DMS114 treated with DMSO at 0.1 percent for 48 hours (cell line): ENCODE results near the gene FHDC1.

Experiments used
- DNase-seq: peaks from one replicate; lab custom pipeline; 2025; ENCODE audit not compliant: unreplicated experiment; lab: John Stamatoyannopoulos, UW

Gene FHDC1

DNA sequence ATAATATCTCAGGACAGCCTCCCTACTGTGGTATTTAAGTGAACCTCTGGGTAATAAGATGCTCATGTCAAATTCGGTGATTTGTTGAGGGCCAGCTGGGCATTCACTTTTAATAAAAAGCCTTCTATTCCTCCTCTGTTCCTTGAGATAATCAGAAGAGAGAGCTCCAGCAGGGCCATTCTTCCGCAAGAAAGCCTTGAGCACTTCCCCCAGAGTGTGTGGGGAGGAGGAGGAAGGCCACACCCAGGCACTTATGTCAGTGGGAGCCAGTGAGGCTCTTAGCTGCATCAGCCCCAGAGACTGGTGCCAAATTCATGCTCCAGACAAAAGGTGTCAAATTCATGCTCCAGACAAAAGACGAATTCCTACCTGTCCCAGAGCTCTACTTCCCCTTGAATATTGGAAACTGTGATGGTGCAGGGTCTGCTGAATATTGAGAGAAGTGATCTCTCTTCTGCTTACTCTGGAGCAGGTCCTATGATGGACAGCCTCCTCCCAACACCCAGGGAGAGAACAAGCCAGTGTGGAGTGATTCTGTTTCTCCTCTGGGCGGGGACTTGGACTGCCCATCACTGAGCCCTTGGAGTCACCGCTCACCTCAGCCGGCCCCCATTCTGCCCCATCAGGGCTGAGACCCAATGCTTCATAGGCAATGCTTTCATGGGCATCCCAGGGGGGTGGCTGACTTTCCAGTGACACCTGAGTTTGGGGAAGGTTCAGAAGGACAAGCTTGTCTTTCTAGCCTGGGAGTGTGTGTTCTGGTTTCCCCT, 68.1 kb downstream of the FHDC1 start:
- no peak for DNase-seq

DNA sequence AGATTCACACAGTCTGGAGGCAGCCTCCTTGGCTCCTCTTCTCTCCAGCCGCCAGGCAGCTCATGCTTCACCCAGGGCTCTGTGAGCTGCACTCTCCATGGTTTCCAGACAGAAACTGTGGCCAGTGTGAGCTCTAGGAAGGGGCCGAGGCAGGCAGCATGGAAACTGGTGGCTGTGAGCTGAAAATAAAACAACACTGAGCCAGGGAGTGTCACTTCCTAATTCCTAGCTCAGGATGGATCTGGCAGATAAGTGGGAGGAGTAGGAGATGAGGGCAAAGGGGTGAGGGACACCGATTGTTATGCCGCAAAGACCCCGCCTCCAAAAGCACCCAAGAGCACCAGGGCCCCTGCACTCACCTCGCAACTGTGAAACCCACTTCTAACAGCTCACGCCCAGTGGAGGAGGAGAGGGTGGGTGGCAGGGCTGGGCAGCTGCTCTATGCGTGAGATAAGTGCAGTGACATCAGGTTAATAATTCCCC, 69.8 kb downstream of the FHDC1 start:
- DNase-seq, result no peak

- DNase-seq, result no peak
Measured at GRCh38 chr4:153008578-153009199, 72.6 kb downstream of the FHDC1 start.

- DNase-seq, result no peak
Measured at GRCh38 chr4:153010146-153010545, 74.0 kb downstream of the FHDC1 start.

DNA sequence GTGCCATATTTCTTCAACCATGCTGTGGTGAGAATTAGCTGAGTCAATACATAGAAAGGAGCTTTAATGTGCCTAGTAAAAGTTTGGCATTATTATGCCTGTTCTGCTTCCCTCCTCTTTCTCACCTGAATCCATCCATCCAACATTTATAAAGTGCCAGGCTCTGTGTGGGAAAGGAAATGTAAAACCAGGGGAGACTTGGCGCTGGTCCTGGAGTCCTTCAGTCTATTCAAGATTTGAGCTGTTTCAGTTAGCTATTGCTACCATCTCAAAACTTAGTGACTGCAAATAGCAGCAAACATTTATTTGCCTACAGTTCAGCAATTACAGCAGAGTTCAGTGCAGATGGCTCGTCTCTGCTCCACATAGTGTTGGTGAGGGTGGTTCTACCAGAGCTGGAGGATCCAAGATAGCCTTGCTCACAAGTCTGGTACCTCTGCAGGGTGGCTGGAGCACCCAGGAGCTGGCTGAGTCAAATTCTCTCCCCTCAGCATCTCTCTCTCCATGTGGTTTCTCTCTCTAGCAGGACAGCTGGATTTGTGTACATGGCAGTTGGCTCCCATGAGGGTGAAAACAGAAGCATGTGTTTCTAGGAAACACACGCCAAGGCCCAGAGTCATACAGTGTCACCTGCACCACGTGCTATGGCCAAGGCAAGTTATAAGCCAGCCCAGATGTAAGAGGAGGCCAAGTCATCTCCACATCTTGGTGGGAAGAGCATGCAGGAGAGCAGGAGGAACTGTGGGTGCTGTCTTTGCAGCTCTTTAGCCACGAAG, 77.3 kb downstream of the FHDC1 start:
- DNase-seq, result no peak

DNA sequence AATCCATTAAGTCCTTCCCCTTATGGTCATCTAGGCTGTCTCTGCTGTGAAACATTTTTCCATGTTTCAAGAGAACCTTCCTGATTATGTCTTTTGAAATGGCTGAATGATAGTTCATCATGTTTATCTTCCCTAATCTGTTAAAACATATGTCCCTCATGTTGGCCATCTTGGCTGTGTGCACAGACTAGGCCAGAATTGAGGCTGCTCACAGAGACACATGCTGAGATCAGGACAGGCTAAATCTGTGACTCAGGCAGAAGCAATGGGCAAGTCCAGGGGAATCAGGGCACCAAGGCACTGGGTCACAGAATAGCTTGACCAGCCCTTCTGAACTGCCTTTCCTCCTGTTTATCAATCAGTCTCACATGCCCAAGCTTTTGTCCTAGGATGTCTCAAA, 78.3 kb downstream of the FHDC1 start:
- no peak for DNase-seq

DNA sequence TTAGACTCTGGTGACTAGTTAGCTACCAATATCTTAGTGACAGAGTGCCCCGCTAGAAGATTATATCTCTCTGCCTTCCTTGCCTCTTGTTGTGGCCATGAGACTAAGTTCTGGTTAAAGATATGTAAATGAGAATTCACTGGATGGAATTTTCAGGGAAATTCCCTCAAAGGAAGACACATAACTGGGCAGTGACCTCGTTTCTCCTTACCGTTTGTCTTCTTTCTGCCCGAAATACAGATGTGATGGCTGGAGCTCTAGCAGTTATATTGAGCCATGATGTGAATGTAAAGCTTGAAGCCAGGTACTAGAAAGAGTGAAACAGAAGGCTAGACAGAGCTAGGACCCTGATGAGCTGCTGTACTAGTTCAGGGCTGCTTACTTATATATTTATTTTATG, 80.5 kb downstream of the FHDC1 start:
- DNase-seq, result no peak

DNA sequence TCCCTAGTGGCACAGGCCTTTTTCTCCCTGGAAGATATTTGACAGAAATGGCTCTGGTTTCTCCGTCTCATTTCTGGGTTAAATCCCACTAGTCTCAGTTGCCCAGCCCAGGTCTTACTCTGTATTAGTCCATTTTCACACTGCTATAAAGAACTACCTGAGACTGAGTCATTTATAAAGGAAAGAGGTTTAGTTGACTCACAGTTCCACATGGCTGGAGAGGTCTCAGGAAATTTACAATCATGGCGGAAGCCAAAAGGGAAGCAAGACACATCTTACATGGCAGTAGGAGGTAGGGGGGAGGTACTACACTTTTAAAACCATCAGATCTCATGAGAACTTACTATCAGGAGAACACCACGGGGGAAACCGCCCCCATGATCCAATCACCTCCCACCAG, 81.9 kb downstream of the FHDC1 start:
- no peak for DNase-seq

DNA sequence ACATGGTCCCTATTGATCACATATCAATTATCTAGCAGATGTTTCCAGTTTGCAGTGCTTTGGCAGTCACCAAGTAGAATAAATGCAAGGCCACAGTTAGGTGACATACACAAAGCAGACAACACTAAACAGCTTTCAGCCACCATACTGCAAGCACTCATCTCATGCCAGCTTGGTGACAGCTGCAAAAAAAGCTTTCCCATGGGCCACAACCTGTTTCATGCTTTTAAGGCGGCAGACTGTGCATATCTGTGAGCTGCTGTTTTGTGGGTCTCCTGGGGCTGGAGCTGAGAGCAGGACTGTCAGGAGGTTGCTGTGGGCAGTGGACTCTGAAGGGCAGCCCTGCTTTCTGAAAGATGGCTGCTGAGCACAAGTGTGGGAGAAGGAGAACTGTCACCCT, 82.6 kb downstream of the FHDC1 start:
- no peak for DNase-seq

- DNase-seq, result no peak
Measured at GRCh38 chr4:153019906-153020305, 83.8 kb downstream of the FHDC1 start.

DNA sequence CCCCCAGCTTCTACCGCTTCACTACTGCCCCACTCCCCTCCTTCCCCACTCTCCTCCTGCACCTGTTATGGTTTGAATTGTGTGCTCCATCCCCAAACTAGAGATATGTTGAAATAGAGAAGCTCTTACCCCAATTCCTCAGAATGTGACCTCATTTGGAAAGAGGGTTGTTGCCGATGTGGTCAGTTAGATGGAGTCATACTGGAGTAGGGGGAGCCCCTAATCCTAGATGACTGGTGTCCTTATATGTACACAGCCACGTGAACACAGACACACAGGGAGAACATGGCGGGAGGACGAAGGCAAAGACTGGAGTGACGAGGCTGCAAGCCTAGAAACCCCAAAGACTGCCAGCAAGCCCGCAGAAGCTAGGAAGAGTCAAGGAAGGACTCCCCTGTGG, 84.3 kb downstream of the FHDC1 start:
- no peak for DNase-seq

DNA sequence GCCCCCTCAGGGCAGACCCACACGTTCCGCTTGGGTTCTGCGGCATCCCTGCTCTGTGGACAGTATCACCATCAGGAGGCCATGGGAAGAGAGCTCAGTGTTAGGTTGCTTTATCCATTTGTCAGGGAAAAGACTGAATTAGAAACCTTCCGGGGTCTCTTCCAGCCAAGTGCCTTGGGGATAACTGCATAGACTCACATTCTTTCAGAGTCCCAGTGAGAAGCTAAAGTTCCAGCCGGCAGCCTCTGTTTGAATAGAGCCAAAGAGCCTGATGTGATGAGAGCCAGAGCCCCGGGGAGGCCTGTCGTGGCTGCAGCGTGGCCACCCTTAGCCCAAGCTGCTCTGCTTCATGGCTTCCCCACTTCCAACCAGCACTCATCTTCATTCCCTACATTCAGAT, 85.2 kb downstream of the FHDC1 start:
- no peak for DNase-seq

- no peak for DNase-seq
Measured at GRCh38 chr4:153022241-153022715, 86.2 kb downstream of the FHDC1 start.

DNA sequence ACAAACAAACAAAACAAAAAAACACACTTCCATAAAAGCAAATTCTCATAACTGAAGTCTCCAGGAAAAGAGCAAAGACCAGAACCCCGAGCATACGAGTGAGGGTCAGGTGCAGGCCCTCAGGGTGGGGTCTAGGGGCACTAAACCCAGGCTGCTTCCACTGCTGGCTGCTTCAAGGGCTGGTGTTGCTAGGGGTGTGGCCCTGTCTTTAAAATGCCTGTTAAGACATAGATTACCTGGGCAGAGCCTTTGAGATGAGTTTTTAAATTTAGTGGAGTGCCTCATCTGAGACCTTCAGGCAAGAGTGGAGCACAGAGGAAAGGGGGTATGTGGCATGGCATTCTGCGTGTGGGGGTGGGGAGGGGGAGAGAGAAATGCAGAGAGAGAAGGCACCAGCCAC, 87.0 kb downstream of the FHDC1 start:
- no peak for DNase-seq

DNA sequence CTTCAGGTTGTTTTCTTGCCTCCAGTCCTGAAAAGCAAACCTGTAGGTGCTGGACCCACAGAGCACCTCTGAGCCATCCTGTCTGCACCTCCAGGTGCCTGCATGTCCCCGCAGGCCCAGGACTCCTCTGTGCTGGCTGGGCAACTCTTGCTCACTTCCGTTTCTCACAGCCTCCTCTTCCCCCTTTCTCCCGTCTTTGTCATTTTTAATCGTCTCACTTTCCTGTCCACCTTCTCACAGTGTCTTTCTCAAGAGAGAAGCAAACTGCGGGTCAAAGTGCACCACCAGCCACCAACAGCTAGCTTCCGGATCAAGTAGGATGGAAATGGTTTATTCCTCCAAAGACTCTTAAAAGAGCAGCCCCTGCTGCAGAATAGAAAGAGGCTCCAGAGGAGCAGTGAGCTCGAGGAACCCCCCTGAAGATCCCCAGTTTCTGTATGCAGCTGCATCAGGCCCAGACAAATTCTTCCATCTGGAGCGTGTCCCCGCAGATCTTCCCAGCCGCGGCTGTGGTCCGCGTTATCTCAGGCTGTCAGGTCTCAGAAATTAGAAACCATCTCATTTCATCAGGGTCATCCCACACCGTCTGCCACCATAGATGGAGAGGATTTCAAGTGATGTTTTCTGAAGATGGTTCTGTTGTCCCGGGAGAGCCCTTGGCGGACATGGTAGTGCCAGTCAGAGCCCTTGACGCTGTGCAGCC, 87.7 kb downstream of the FHDC1 start:
- DNase-seq, result no peak

GRCh38 chr4:153024466-153024865, 88.3 kb downstream of the FHDC1 start:
- no peak for DNase-seq

GRCh38 chr4:153025406-153025805, 89.3 kb downstream of the FHDC1 start:
- DNase-seq, result no peak

GRCh38 chr4:153026591-153027346, 90.6 kb downstream of the FHDC1 start:
- no peak for DNase-seq

DNA sequence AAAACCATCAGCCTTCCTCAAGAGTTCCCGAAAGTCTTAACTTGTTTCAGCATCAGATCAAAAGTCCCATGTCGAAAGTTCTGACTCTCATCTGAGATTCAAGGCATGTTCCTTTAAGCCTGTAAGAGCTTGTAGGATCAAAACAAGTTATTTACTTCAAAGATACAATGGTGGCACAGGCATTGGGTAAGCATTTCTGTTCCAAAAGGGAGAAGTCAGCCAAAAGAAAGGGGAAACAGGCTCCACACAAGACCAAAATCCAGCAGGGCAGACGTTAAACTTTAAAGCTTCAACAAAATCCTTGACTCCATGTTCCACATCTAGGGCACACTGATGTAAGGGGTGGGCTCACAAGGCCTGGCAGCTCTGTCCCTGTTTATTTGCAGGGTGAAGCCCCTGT, 91.7 kb downstream of the FHDC1 start:
- DNase-seq, result no peak

- no peak for DNase-seq
Measured at GRCh38 chr4:153028535-153028934, 92.4 kb downstream of the FHDC1 start.
